ENCODE results near the gene DMBT1. TPM values are rescaled to one million over a fixed set of nuclear protein-coding genes. Genes with fewer than 3 reads are reported as not detected.

The DMBT1 gene
- under 0.01 and 0.13 TPM in 2 replicates for total RNA-seq

DNA sequence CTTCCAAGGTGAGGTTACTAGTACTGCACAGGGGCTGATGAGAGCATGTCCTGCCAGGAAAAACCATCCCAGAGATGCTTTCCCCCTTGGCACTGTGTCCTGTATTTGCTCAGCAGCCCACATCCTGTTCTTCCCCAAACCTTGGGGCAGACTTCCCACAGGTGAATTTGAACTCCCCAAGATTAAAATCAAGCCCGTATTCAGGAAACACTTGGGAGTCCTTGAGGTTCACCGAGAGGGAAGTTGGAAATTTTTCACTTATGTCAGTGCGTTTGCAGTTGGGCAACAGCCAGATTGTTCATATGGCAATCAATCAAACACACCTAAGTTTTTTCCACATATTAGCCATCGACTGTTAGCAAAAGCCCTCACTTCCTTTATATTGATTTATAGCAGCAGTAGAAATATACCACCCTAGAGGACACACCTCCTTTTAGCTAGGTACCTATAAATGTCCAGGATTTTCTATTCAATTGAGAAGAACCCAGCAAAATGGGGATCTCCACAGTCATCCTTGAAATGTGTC is at the start of gene DMBT1:
Gene DMBT1, plus strand, starts transcription at position 476 of the 526 bp plus-strand sequence. Its CDS starts 17 bp downstream, at position 493.
- Histone ChIP-seq H3K36me3 (ENCODE audit: control insufficient read depth, insufficient read depth, low read length) (no peaks in the 10 kb centered on the region), H3K27me3 (ENCODE audit: control insufficient read depth, insufficient read depth, low read length) (peaks cover 12% of the 10 kb centered on the region), H3K4me3 (ENCODE audit: low read depth, low read length) (no peak within 1 kb of the TSS)
- no peak for DNase-seq (ENCODE audit: low read depth)
- TF ChIP-seq, protein P1, sequence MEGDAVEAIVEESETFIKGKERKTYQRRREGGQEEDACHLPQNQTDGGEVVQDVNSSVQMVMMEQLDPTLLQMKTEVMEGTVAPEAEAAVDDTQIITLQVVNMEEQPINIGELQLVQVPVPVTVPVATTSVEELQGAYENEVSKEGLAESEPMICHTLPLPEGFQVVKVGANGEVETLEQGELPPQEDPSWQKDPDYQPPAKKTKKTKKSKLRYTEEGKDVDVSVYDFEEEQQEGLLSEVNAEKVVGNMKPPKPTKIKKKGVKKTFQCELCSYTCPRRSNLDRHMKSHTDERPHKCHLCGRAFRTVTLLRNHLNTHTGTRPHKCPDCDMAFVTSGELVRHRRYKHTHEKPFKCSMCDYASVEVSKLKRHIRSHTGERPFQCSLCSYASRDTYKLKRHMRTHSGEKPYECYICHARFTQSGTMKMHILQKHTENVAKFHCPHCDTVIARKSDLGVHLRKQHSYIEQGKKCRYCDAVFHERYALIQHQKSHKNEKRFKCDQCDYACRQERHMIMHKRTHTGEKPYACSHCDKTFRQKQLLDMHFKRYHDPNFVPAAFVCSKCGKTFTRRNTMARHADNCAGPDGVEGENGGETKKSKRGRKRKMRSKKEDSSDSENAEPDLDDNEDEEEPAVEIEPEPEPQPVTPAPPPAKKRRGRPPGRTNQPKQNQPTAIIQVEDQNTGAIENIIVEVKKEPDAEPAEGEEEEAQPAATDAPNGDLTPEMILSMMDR (IDR thresholded peaks at IDR 0.05; ENCODE audit: insufficient read depth, low read length, poor library complexity, severe bottlenecking) = no peak

DNA sequence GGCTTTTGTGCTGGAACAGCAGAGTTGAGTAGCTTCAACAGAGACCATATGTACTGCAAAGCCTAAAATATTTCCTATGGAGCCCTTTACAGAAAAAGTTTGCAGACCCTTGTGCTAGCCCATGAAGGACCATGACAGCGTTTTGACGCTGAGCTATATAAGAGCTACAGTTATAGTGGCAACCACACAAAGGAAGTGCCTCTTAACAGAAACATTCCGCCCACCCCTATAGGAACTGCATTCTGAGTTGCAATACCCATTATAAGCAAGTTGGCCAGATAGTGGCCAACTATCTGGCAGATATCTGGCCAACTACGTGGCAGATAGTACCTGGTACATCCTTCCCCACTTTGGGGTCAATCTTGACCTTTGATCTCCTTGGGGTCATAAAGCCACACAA is 47.5 kb upstream of the DMBT1 start:
- no peak for DNase-seq (ENCODE audit: low read depth)
- H3K36me3 ChIP-seq (ENCODE audit: control insufficient read depth, insufficient read depth, low read length) = no peaks in the 10 kb centered on the region
- H3K27me3 ChIP-seq (ENCODE audit: control insufficient read depth, insufficient read depth, low read length) = no peaks in the 10 kb centered on the region
- TF ChIP-seq, protein P1 (IDR thresholded peaks at IDR 0.05; ENCODE audit: insufficient read depth, low read length, poor library complexity, severe bottlenecking) = no peak
- H3K4me3 ChIP-seq (ENCODE audit: low read depth, low read length) = no peak overlapping the region

DNA sequence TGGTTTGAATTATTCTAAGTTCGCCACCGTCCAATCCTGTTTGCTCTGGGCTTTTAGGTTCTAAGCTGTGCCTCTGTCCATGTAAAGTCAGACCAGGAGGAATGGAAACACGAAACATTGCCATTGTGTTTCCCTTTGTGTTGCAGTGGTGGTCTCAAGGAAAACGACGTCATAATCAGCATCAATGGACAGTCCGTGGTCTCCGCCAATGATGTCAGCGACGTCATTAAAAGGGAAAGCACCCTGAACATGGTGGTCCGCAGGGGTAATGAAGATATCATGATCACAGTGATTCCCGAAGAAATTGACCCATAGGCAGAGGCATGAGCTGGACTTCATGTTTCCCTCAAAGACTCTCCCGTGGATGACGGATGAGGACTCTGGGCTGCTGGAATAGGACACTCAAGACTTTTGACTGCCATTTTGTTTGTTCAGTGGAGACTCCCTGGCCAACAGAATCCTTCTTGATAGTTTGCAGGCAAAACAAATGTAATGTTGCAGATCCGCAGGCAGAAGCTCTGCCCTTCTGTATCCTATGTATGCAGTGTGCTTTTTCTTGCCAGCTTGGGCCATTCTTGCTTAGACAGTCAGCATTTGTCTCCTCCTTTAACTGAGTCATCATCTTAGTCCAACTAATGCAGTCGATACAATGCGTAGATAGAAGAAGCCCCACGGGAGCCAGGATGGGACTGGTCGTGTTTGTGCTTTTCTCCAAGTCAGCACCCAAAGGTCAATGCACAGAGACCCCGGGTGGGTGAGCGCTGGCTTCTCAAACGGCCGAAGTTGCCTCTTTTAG is 46.3 kb upstream of the DMBT1 start:
- DNase-seq (ENCODE audit: low read depth) = no peak
- TF ChIP-seq, protein P1 (IDR thresholded peaks at IDR 0.05; ENCODE audit: insufficient read depth, low read length, poor library complexity, severe bottlenecking) = no peak
- H3K27me3 ChIP-seq (ENCODE audit: control insufficient read depth, insufficient read depth, low read length) = no peaks in the 10 kb centered on the region

DNA sequence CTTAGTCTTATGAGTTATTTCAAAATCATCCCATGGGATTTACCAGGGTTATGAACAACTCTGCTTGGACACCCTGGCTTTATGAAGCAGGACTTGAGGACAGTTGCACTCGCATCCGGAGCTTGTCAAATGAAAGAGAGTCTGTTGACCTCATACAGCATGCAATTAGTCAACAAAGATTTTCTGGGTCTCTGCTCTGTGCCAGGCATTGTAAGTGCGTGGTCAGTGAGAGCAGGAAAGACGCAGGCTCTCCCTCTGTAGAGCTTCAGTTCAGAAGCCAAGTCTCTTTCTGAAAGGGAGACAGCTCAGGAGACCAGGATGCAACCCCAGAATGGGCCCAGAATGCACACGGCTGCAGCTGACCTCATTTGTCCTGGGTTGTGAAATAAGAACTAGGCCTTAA is 45.5 kb upstream of the DMBT1 start:
- H3K27me3 ChIP-seq (ENCODE audit: control insufficient read depth, insufficient read depth, low read length) = no peaks in the 10 kb centered on the region
- no peak overlapping the region for H3K4me3 ChIP-seq (ENCODE audit: low read depth, low read length)
- H3K36me3 ChIP-seq (ENCODE audit: control insufficient read depth, insufficient read depth, low read length) = no peaks in the 10 kb centered on the region
- DNase-seq (ENCODE audit: low read depth) = no peak
- TF ChIP-seq, protein P1 (IDR thresholded peaks at IDR 0.05; ENCODE audit: insufficient read depth, low read length, poor library complexity, severe bottlenecking) = no peak

More for the DNA sequence above, 46.3 kb upstream of the DMBT1 start:
- Histone ChIP-seq H3K36me3 (ENCODE audit: control insufficient read depth, insufficient read depth, low read length) (no peaks in the 10 kb centered on the region), H3K4me3 (ENCODE audit: low read depth, low read length) (no peak overlapping the region)

DNA sequence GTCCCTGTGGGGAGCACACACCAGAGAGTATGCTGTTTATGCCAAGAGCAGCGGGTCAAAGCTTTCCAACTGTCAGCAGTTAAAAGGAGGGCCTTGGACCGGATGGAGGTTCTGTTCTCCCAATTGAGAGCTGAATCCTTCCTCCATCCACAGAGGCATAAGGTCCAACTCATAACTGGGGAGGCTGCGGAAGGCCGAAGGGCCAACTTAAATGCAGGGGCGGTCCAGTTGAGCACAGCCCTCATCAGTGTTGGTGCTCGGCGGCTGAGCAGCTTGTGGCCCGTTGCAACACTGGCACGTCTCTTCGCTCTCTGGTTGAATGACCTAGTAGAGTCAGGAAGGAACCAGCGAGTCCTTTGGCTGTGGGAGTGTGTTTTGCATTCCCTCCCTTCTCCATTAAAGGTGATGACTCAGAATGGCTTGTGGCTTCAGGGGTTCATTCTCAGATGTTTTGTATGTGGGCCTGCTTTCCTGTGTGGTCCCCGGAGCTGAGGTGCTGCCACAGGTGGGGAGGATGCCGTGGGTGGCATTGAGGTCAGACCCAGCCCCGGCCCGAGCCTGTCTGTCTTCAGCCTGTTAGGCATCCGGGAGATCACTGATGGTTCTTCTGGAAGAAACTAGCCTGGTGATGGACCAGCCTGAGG is 44.8 kb upstream of the DMBT1 start:
- no peaks in the 10 kb centered on the region for H3K36me3 ChIP-seq (ENCODE audit: control insufficient read depth, insufficient read depth, low read length)
- DNase-seq (ENCODE audit: low read depth) = peak; percentile 69
- H3K27me3 ChIP-seq (ENCODE audit: control insufficient read depth, insufficient read depth, low read length) = no peaks in the 10 kb centered on the region
- TF ChIP-seq, protein P1 (IDR thresholded peaks at IDR 0.05; ENCODE audit: insufficient read depth, low read length, poor library complexity, severe bottlenecking) = no peak
- no peak overlapping the region for H3K4me3 ChIP-seq (ENCODE audit: low read depth, low read length)
